Measurements from ENCODE around the gene GABRA5.
A peak's percentile ranks its signal among the peaks of the same experiment; 100 is the strongest.

Gene GABRA5

GRCh38 chr15:26929588-26929987, 62.7 kb downstream of the GABRA5 start:
- Mint-ChIP-seq H3K27me3 (ENCODE audit: low read depth) (peaks cover 18% of the 10 kb centered on the region), H3K36me3 (ENCODE audit: low read depth) (no peaks in the 10 kb centered on the region), H3K4me1 (peaks cover 10% of the 10 kb centered on the region), H3K4me3 (no peak overlapping the region), H3K27ac (no peak overlapping the region), H3K9me3 (peaks cover 5% of the 10 kb centered on the region)
- no peak for TF ChIP-seq CTCF (IDR thresholded peaks at IDR 0.05; ENCODE audit: unreplicated experiment in 3 of 3)

GRCh38 chr15:26934848-26935247, 68.0 kb downstream of the GABRA5 start:
- H3K4me3 Mint-ChIP-seq, result no peak overlapping the region
- H3K27ac Mint-ChIP-seq, result no peak overlapping the region
- peaks cover 5% of the 10 kb centered on the region for H3K9me3 Mint-ChIP-seq
- H3K4me1 Mint-ChIP-seq, result no peaks in the 10 kb centered on the region
- peaks cover 40% of the 10 kb centered on the region for H3K27me3 Mint-ChIP-seq (ENCODE audit: low read depth)
- TF ChIP-seq CTCF (IDR thresholded peaks at IDR 0.05; ENCODE audit: unreplicated experiment in 3 of 3), result no peak
- H3K36me3 Mint-ChIP-seq (ENCODE audit: low read depth), result no peaks in the 10 kb centered on the region

GRCh38 chr15:26935322-26935721, 68.5 kb downstream of the GABRA5 start:
- Mint-ChIP-seq H3K4me3 (no peak overlapping the region), H3K36me3 (ENCODE audit: low read depth) (no peaks in the 10 kb centered on the region), H3K27me3 (ENCODE audit: low read depth) (peaks cover 39% of the 10 kb centered on the region), H3K4me1 (no peaks in the 10 kb centered on the region), H3K27ac (no peak overlapping the region), H3K9me3 (peaks cover 5% of the 10 kb centered on the region)
- no peak for TF ChIP-seq CTCF (IDR thresholded peaks at IDR 0.05; ENCODE audit: unreplicated experiment in 3 of 3)

GRCh38 chr15:26936502-26936901, 69.6 kb downstream of the GABRA5 start:
- TF ChIP-seq CTCF (IDR thresholded peaks at IDR 0.05; ENCODE audit: unreplicated experiment in 3 of 3), result no peak
- Mint-ChIP-seq H3K4me1 (no peaks in the 10 kb centered on the region), H3K9me3 (peaks cover 4% of the 10 kb centered on the region), H3K4me3 (no peak overlapping the region), H3K36me3 (ENCODE audit: low read depth) (no peaks in the 10 kb centered on the region), H3K27me3 (ENCODE audit: low read depth) (peaks cover 34% of the 10 kb centered on the region), H3K27ac (no peak overlapping the region)

GRCh38 chr15:26937134-26937533, 70.3 kb downstream of the GABRA5 start:
- Mint-ChIP-seq H3K27me3 (ENCODE audit: low read depth) (peaks cover 34% of the 10 kb centered on the region), H3K36me3 (ENCODE audit: low read depth) (no peaks in the 10 kb centered on the region), H3K9me3 (no peaks in the 10 kb centered on the region), H3K4me3 (no peak overlapping the region), H3K27ac (no peak overlapping the region), H3K4me1 (no peaks in the 10 kb centered on the region)
- TF ChIP-seq CTCF (IDR thresholded peaks at IDR 0.05; ENCODE audit: unreplicated experiment in 3 of 3), result no peak

GRCh38 chr15:26939398-26939797, 72.5 kb downstream of the GABRA5 start:
- peak overlapping the region in 1 of 3 experiments; percentile 17 for H3K27ac Mint-ChIP-seq
- no peak overlapping the region for H3K4me3 Mint-ChIP-seq
- H3K27me3 Mint-ChIP-seq (ENCODE audit: low read depth), result peaks cover 30% of the 10 kb centered on the region
- no peaks in the 10 kb centered on the region for H3K9me3 Mint-ChIP-seq
- no peaks in the 10 kb centered on the region for H3K36me3 Mint-ChIP-seq (ENCODE audit: low read depth)
- no peak for TF ChIP-seq CTCF (IDR thresholded peaks at IDR 0.05; ENCODE audit: unreplicated experiment in 3 of 3)
- peaks cover 18% of the 10 kb centered on the region for H3K4me1 Mint-ChIP-seq
